GM23338 (cell line): ENCODE measurements around the gene CNTNAP2. TPM values are rescaled to one million over a fixed set of nuclear protein-coding genes. Genes with fewer than 3 reads are reported as not detected.

Experiments used
- ATAC-seq: fragments of 200-7000 bp; cut with Tn5 transposase; 3 replicates; pipeline ENCODE4 v1.9.1; 2020
- DNase-seq: peaks from one replicate; pipeline ENCODE4 v3.0.0-alpha.2; 2015; ENCODE audit warnings: low spot score
- H2AFZ ChIP-seq: fragments of 200-600 bp; sonication (generic); 2 replicates; pipeline ENCODE4 v1.8.0; 2016; ENCODE audit warnings: antibody characterized with exemption, mild to moderate bottlenecking, moderate library complexity
- H3F3A ChIP-seq: fragments of 200-600 bp; sonication (generic); replicated peaks from 2 replicates; pipeline ENCODE4 v1.8.0; 2017; ENCODE audit warnings: antibody characterized with exemption, mixed run types, low read depth
- H3K27ac ChIP-seq: fragments of 200-600 bp; sonication (generic); 2 replicates; pipeline ENCODE4 v1.6.1; 2016; ENCODE audit warnings: low read depth
- H3K27me3 ChIP-seq: fragments of 200-600 bp; sonication (generic); 2 replicates; pipeline ENCODE4 v1.8.0; 2016; ENCODE audit warnings: mild to moderate bottlenecking, mixed run types, moderate library complexity; ENCODE audit not compliant: insufficient read depth
- H3K36me3 ChIP-seq: fragments of 200-600 bp; sonication (generic); 2 replicates; pipeline ENCODE4 v1.8.0; 2016; ENCODE audit warnings: mild to moderate bottlenecking; ENCODE audit not compliant: insufficient read depth
- H3K4me1 ChIP-seq: fragments of 200-600 bp; sonication (generic); 2 replicates; pipeline ENCODE4 v1.8.0; 2016; ENCODE audit warnings: mild to moderate bottlenecking, moderate library complexity; ENCODE audit not compliant: insufficient read depth
- H3K4me2 ChIP-seq: fragments of 200-600 bp; sonication (generic); 2 replicates; pipeline ENCODE4 v1.7.1; 2017; ENCODE audit warnings: mixed run types
- H3K4me3 ChIP-seq: fragments of 200-600 bp; sonication (generic); 2 replicates; pipeline ENCODE4 v1.6.1; 2016; ENCODE audit warnings: mixed run types
- H3K79me2 ChIP-seq: fragments of 200-600 bp; sonication (generic); replicated peaks from 2 replicates; pipeline ENCODE4 v1.8.0; 2017; ENCODE audit warnings: mild to moderate bottlenecking; ENCODE audit not compliant: insufficient read depth
- H3K9me2 ChIP-seq: fragments of 200-600 bp; sonication (generic); 2 replicates; pipeline ENCODE4 v1.8.0; 2017; ENCODE audit not compliant: insufficient read depth
- H4K20me1 ChIP-seq: fragments of 200-600 bp; sonication (generic); replicated peaks from 2 replicates; pipeline ENCODE4 v1.8.0; 2017; ENCODE audit warnings: mild to moderate bottlenecking; ENCODE audit not compliant: insufficient read depth
- H3K27ac Mint-ChIP-seq: 2 replicates; pipeline ENCODE4 v1.8.0; 2020; ENCODE audit warnings: inconsistent platforms, mild to moderate bottlenecking, moderate library complexity, mixed read lengths
- H3K27me3 Mint-ChIP-seq: 3 replicates; pipeline ENCODE4 v1.8.0; 2022; ENCODE audit warnings: low read depth, mild to moderate bottlenecking, moderate library complexity, mixed read lengths, inconsistent platforms; ENCODE audit not compliant: insufficient read depth, poor library complexity
- H3K36me3 Mint-ChIP-seq: 3 replicates; pipeline ENCODE4 v1.8.0; 2021; ENCODE audit warnings: low read depth, mild to moderate bottlenecking, inconsistent platforms, moderate library complexity, mixed read lengths
- H3K4me1 Mint-ChIP-seq: 3 replicates; pipeline ENCODE4 v1.8.0; 2020; ENCODE audit warnings: mild to moderate bottlenecking, inconsistent platforms, mixed read lengths
- H3K4me3 Mint-ChIP-seq: 3 replicates; pipeline ENCODE4 v1.8.0; 2021; ENCODE audit warnings: moderate library complexity, mild to moderate bottlenecking, inconsistent platforms, mixed read lengths
- H3K9me3 Mint-ChIP-seq: 3 replicates; pipeline ENCODE4 v1.8.0; 2020; ENCODE audit warnings: moderate library complexity, mild to moderate bottlenecking, inconsistent platforms, mixed read lengths
- CREB1 ChIP-seq: fragments of 250-450 bp; sonication (Bioruptor Pico); IDR thresholded peaks from 2 replicates; pipeline ENCODE4 v1.5.0; 2020; ENCODE audit warnings: low read depth, mild to moderate bottlenecking, moderate library complexity
- CTCF ChIP-seq, 2 experiments: fragments of 200-600 bp in 1 of 2; sonication (generic) in 1 of 2; conservative IDR thresholded peaks; 2 replicates each; pipeline versions ENCODE4 v1.5.1 to v1.6.1; 2016 to 2017; ENCODE audit warnings: antibody characterized with exemption in 2 of 2, low read depth in 2 of 2, mild to moderate bottlenecking in 2 of 2, moderate library complexity in 1 of 2
- ETS1 ChIP-seq: IDR thresholded peaks from 2 replicates; pipeline ENCODE4 v1.6.1; 2016; ENCODE audit warnings: antibody characterized with exemption
- EZH2 ChIP-seq: fragments of 200-600 bp; sonication (generic); IDR thresholded peaks from one replicate; pipeline ENCODE4 v1.8.0; 2017; ENCODE audit warnings: antibody characterized with exemption, mild to moderate bottlenecking, low read depth; ENCODE audit not compliant: unreplicated experiment
- EZH2phosphoT487 ChIP-seq: fragments of 200-600 bp; sonication (generic); IDR thresholded peaks from one replicate; pipeline ENCODE4 v1.8.1; 2018; ENCODE audit warnings: antibody characterized with exemption; ENCODE audit not compliant: unreplicated experiment
- JUNB ChIP-seq: IDR thresholded peaks from one replicate; pipeline ENCODE4 v1.6.1; 2016; ENCODE audit warnings: antibody characterized with exemption; ENCODE audit not compliant: unreplicated experiment
- NANOG ChIP-seq: IDR thresholded peaks from 2 replicates; pipeline ENCODE4 v1.6.1; 2016; ENCODE audit warnings: antibody characterized with exemption, borderline replicate concordance
- POLR2AphosphoS5 ChIP-seq: IDR thresholded peaks from 2 replicates; pipeline ENCODE4 v1.6.1; 2016; ENCODE audit warnings: antibody characterized with exemption, low read depth
- REST ChIP-seq: IDR thresholded peaks from one replicate; pipeline ENCODE4 v1.6.1; 2018; ENCODE audit warnings: antibody characterized with exemption; ENCODE audit not compliant: unreplicated experiment
- STAT1 ChIP-seq: IDR thresholded peaks from one replicate; pipeline ENCODE4 v1.6.1; 2016; ENCODE audit warnings: antibody characterized with exemption; ENCODE audit not compliant: unreplicated experiment
- ZNF114 ChIP-seq: fragments of 250-450 bp; sonication (Bioruptor Pico); IDR thresholded peaks from 2 replicates; pipeline ENCODE4 v1.5.0; 2020; ENCODE audit warnings: mild to moderate bottlenecking, moderate library complexity
- ZNF331 ChIP-seq: fragments of 250-450 bp; sonication (Bioruptor Pico); IDR thresholded peaks from 2 replicates; pipeline ENCODE4 v1.5.0; 2020; ENCODE audit warnings: low read depth, mild to moderate bottlenecking, moderate library complexity
- ZNF462 ChIP-seq: fragments of 250-450 bp; sonication (Bioruptor Pico); IDR thresholded peaks from 2 replicates; pipeline ENCODE4 v1.5.0; 2020; ENCODE audit warnings: mild to moderate bottlenecking, moderate library complexity
- polyA plus RNA-seq: library from polyadenylated mRNA; unstranded; fragments of >200 nt; fragmentation: Nextera tagmentation; extraction: Ambion mirVana; gene quantifications from 2 replicates; pipeline ENCODE4 v1.2.1, GENCODE V29; 2016
- total RNA-seq: library from RNA; depleted of rRNA; stranded (reverse); fragments of >200 nt; shearing (Covaris generic); gene quantifications from 2 replicates; pipeline ENCODE4 v1.2.3, GENCODE V29; 2014

CNTNAP2 gene
- total and polyA plus RNA-seq, 2 experiments from 2014 or later, result 38.2 to 61.3 TPM

GRCh38 chr7:146894927-146895326 lies 778.3 kb downstream of the CNTNAP2 start:
- no peak for ATAC-seq
- H3K9me3 Mint-ChIP-seq, result peaks cover 5% of the 10 kb centered on the region; the same call in 1 of the 3 replicates

More at GRCh38 chr7:146894927-146895326, 778.3 kb downstream of the CNTNAP2 start:
- no peaks in the 10 kb centered on the region for H3K36me3 ChIP-seq
- H3K79me2 ChIP-seq, result no peaks in the 10 kb centered on the region
- no peak for DNase-seq
- TF ChIP-seq EZH2, result no peak
- no peak for TF ChIP-seq ZNF114 (CRISPR knock-in tag)
- no peak for TF ChIP-seq ZNF331 (CRISPR knock-in tag)
- no peak for TF ChIP-seq REST
- no peak for TF ChIP-seq ZNF462 (CRISPR knock-in tag)
- no peak for TF ChIP-seq CREB1 (CRISPR knock-in tag)
- no peak for TF ChIP-seq JUNB
- no peak for TF ChIP-seq CTCF (conservative IDR thresholded peaks at IDR 0.05; ENCODE audit: low read depth in 2 of 2)
- no peak for TF ChIP-seq STAT1
- TF ChIP-seq NANOG, result no peak
- no peak for TF ChIP-seq POLR2AphosphoS5
- no peak for TF ChIP-seq EZH2phosphoT487
- no peak for TF ChIP-seq ETS1
- no peaks in the 10 kb centered on the region for H4K20me1 ChIP-seq
- no peak overlapping the region for H2AFZ ChIP-seq
- Mint-ChIP-seq H3K4me3 (no peak overlapping the region), H3K27me3 (no peaks in the 10 kb centered on the region), H3K4me1 (peaks cover 5% of the 10 kb centered on the region; the same call in 2 of the 3 replicates), H3K27ac (no peak overlapping the region), H3K36me3 (no peaks in the 10 kb centered on the region)
- H3K9me2 ChIP-seq, result no peaks in the 10 kb centered on the region
- no peak overlapping the region for H3K4me2 ChIP-seq
- no peaks in the 10 kb centered on the region for H3K4me1 ChIP-seq
- no peak overlapping the region for H3K4me3 ChIP-seq
- H3F3A ChIP-seq, result no peaks in the 10 kb centered on the region
- no peaks in the 10 kb centered on the region for H3K27me3 ChIP-seq
- H3K27ac ChIP-seq, result no peak overlapping the region
